IMR-90 (cell line): Measurements from ENCODE around the gene TSSC4.

ENCODE experiments used
- CEBPB ChIP-seq: IDR thresholded peaks from 2 replicates; pipeline ENCODE4 v1.6.1; 2012; ENCODE audit warnings: low read depth, low read length, improper control_type of control experiment
- CHD1 ChIP-seq: IDR thresholded peaks from 2 replicates; pipeline ENCODE4 v1.6.1; 2012; ENCODE audit warnings: low read depth, low read length, improper control_type of control experiment
- CTCF ChIP-seq: conservative IDR thresholded peaks from 2 replicates; pipeline ENCODE4 v1.5.1; 2012; ENCODE audit warnings: mild to moderate bottlenecking, low read depth, low read length, improper control_type of control experiment
- FOS ChIP-seq: fragments of 150-350 bp; IDR thresholded peaks from 2 replicates; pipeline ENCODE4 v1.6.1; 2016; ENCODE audit warnings: low read depth, low read length
- MAFK ChIP-seq: IDR thresholded peaks from 2 replicates; pipeline ENCODE4 v1.6.1; 2012; ENCODE audit warnings: low read depth, low read length, improper control_type of control experiment
- MAZ ChIP-seq: IDR thresholded peaks from 2 replicates; pipeline ENCODE4 v1.6.1; 2012; ENCODE audit warnings: low read depth, mild to moderate bottlenecking, low read length, improper control_type of control experiment, moderate library complexity, borderline replicate concordance
- POLR2A ChIP-seq: IDR thresholded peaks from 2 replicates; pipeline ENCODE4 v1.6.1; 2012; ENCODE audit warnings: mild to moderate bottlenecking, low read depth, low read length
- RAD21 ChIP-seq: IDR thresholded peaks from 2 replicates; pipeline ENCODE4 v1.6.1; 2012; ENCODE audit warnings: low read length, improper control_type of control experiment
- RCOR1 ChIP-seq: IDR thresholded peaks from 2 replicates; pipeline ENCODE4 v1.6.1; 2012; ENCODE audit warnings: mild to moderate bottlenecking, low read length, improper control_type of control experiment; ENCODE audit not compliant: insufficient replicate concordance
- RFX5 ChIP-seq: IDR thresholded peaks from 2 replicates; pipeline ENCODE4 v1.8.0; 2012; ENCODE audit warnings: low read depth, mild to moderate bottlenecking, low read length, moderate library complexity
- SMC3 ChIP-seq: fragments of 150-350 bp; IDR thresholded peaks from 2 replicates; pipeline ENCODE4 v1.6.1; 2016; ENCODE audit warnings: low read depth, mild to moderate bottlenecking, antibody characterized with exemption, low read length, moderate library complexity
- TF ChIP-seq, protein P1 (sequence below): fragments of 150-350 bp; IDR thresholded peaks from 2 replicates; pipeline ENCODE4 v1.6.1; 2017; ENCODE audit warnings: mild to moderate bottlenecking, antibody characterized with exemption, low read length, low read depth
- TF ChIP-seq, protein P2 (sequence below): fragments of 150-350 bp; IDR thresholded peaks from 2 replicates; pipeline ENCODE4 v1.6.1; 2016; ENCODE audit warnings: low read depth, mild to moderate bottlenecking, low read length, moderate library complexity, borderline replicate concordance

GRCh38 chr11:2363130-2363529, 37.4 kb upstream of the TSSC4 start:
- TF ChIP-seq CTCF (no peak), POLR2A (no peak), MAFK (no peak), RCOR1 (no peak), RFX5 (no peak), RAD21 (no peak), CEBPB (no peak), SMC3 (no peak), FOS (no peak), CHD1 (no peak), MAZ (no peak)
- TF ChIP-seq, protein P1, sequence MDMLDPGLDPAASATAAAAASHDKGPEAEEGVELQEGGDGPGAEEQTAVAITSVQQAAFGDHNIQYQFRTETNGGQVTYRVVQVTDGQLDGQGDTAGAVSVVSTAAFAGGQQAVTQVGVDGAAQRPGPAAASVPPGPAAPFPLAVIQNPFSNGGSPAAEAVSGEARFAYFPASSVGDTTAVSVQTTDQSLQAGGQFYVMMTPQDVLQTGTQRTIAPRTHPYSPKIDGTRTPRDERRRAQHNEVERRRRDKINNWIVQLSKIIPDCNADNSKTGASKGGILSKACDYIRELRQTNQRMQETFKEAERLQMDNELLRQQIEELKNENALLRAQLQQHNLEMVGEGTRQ = no peak
- TF ChIP-seq, protein P2, sequence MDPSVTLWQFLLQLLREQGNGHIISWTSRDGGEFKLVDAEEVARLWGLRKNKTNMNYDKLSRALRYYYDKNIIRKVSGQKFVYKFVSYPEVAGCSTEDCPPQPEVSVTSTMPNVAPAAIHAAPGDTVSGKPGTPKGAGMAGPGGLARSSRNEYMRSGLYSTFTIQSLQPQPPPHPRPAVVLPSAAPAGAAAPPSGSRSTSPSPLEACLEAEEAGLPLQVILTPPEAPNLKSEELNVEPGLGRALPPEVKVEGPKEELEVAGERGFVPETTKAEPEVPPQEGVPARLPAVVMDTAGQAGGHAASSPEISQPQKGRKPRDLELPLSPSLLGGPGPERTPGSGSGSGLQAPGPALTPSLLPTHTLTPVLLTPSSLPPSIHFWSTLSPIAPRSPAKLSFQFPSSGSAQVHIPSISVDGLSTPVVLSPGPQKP = no peak
